ENCODE results near the gene ATF7.

The ATF7 gene

GRCh38 chr12:53625946-53626701, at the start of gene ATF7:
Gene ATF7, minus strand, starts transcription at chr12:53626382. Its CDS starts 25,382 bp downstream, at chr12:53601000.
- no peak for TF ChIP-seq CTCF (conservative IDR thresholded peaks at IDR 0.05)
- H3K27ac ChIP-seq, result peak within 1 kb of the TSS; percentile 93

- no peak for TF ChIP-seq CTCF (conservative IDR thresholded peaks at IDR 0.05)
These were observed 49.0 kb upstream of the ATF7 start for GRCh38 chr12:53674977-53675700.

DNA sequence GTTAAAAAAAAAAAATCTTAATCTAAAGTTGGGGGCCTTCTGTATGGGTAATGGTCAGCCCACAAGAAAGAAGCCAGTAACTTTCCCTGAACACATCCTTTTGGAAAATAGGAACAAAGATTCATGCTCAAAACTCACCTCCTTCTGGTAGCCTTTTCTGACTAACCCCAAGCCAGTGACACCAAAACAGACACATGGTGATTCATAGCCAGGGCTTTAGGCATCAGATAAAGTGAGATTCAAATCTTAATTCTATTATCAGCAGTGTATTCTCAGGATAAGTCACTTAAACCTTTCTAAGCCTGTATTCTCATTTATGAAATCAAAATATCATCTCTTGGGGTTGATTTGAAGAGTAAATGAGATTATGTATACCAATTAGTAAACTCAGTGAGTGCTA, 44.8 kb upstream of the ATF7 start:
- H3K27ac ChIP-seq, result no peak overlapping the region
- TF ChIP-seq CTCF (conservative IDR thresholded peaks at IDR 0.05), result no peak

More at GRCh38 chr12:53674977-53675700, 49.0 kb upstream of the ATF7 start:
- H3K27ac ChIP-seq, result peak overlapping the region; percentile 95

DNA sequence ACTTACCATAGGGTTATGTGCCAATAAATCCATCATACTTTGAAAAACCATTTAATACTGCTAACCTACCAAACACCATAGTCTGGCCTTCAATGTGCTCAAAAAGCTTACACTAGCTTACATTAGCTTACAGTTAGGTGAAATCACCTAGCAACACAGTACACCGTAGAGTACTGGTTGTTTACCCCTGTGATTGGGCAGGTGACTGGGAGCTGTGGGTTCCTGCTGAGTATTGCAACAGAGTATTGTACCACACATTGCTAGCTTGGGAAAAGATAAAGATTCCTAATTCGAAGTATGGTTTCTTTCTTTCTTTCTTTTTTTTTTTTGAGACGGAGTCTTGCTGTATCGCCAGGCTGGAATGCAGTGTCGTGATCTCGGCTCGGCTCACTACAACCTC, 44.1 kb upstream of the ATF7 start:
- H3K27ac ChIP-seq, result no peak overlapping the region
- no peak for TF ChIP-seq CTCF (conservative IDR thresholded peaks at IDR 0.05)

DNA sequence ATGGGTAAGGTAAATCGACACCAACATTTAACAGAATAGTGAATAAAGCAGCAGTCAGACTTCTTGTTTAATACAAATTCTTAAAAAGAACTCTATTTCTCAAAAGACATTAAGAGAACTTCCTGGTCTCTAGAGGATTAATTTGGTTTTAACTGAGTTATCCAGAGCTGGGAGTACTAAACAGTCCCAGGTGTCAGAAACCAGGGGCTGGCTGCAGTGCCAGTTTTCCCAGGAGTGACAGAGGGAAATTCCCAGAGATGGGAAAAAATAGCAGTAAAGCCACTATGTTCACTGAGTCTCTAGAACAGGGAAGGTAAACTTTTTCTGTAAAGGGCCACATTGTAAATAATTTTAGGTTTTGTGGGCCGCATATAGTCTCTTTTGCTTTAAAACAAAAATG, 40.9 kb upstream of the ATF7 start:
- peak overlapping the region; percentile 13 for H3K27ac ChIP-seq
- TF ChIP-seq CTCF (conservative IDR thresholded peaks at IDR 0.05), result no peak

GRCh38 chr12:53664936-53665335, 38.8 kb upstream of the ATF7 start:
- H3K27ac ChIP-seq, result 0 out of 2 replicates have a peak overlapping the region, but pooled peaks have one; percentile 1
- TF ChIP-seq CTCF (conservative IDR thresholded peaks at IDR 0.05), result no peak

GRCh38 chr12:53664191-53664590, 38.0 kb upstream of the ATF7 start:
- H3K27ac ChIP-seq, result no peak overlapping the region
- no peak for TF ChIP-seq CTCF (conservative IDR thresholded peaks at IDR 0.05)
